Lung microvascular endothelial cell (primary cell): Measurements from ENCODE around the gene YARS2. TPM values are rescaled to one million over a fixed set of nuclear protein-coding genes. Genes with fewer than 3 reads are reported as not detected.

Experiments
- total RNA-seq: library from RNA; depleted of rRNA; stranded (reverse); fragments of >200 nt; gene quantifications from 2 replicates; pipeline ENCODE4 v1.2.1, GENCODE V29; 2014

Gene YARS2
- total RNA-seq, 1 donor from 2014 or later = 32.9 TPM

Other genes starting within 250 kb of the YARS2 start
- gene DNM1L, start 76.6 kb downstream of the YARS2 start, total RNA-seq = 57.8 and 61.9 TPM in 2 replicates
- 3.1 and 4.6 TPM in 2 replicates for gene PKP2, start 140.9 kb upstream of the YARS2 start, total RNA-seq